GM21619 (cell line): Measurements from ENCODE around the gene ENTPD1.
"Not testable (repeated sequence)": the region's sequence is repeated elsewhere in the genome, so short reads cannot be mapped to it uniquely, and the experiment has no call there.

ENCODE experiments used
- ATAC-seq: cut with Tn5 transposase; IDR thresholded peaks from one replicate; pipeline ENCODE4 v1.9.1; 2021; ENCODE audit not compliant: unreplicated experiment

The ENTPD1 gene

GRCh38 chr10:95793401-95794045 lies 37.6 kb downstream of the ENTPD1 start:
- ATAC-seq: no peak

- ATAC-seq: no peak
Measured at GRCh38 chr10:95794195-95794594, 38.2 kb downstream of the ENTPD1 start.

GRCh38 chr10:95795602-95796001 lies 39.6 kb downstream of the ENTPD1 start:
- ATAC-seq: no peak

GRCh38 chr10:95796504-95796903 lies 40.5 kb downstream of the ENTPD1 start:
- ATAC-seq: no peak

GRCh38 chr10:95798096-95798855 lies 42.3 kb downstream of the ENTPD1 start:
- no peak for ATAC-seq

DNA sequence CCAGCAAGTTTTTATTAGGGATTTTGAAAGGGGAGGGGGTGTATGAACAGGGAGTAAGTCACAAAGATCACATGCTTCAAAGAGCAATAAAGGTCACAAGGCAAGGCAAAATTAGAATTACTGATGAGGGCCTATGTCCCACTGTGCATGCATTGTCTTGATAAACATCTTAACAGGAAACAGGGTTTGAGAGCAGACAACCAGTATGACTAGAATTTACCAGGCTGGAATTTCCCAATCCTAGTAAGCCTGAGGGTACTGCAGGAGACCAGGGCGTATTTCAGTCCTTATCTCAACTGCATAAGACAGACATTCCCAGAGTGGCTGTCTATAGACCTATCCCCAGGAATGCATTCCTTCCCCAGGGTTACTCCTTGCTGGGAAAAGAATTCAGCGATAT lies 44.3 kb downstream of the ENTPD1 start:
- ATAC-seq: not testable (repeated sequence)

DNA sequence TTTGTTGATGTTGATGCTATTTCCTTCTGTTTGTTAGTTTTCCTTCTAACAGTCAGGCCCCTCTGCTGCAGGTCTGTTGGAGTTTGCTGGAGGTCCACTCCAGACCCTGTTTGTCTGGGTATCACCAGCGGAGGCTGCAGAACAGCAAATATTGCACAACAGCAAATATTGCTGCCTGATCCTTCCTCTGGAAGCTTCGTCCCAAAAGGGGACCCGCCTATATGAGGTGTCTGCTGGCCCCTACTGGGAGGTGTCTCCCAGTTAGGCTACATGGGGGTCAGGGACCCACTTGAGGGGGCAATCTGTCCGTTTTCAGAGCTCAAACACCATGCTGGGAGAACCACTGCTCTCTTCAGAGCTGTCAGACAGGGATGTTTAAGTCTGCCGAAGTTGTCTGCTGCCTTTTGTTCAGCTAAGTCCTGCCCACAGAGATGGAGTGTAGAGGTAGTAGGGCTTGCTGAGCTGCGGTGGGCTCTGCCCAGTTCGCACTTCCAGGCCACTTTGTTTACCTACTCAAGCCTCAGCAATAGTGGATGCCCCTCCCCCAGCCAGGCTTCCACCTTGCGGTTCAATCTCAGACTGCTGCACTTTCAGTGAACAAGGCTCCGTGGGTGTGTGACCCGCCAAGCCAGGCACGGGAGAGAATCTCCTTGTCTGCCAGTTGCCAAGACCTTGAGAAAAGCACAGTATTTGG lies 50.9 kb downstream of the ENTPD1 start:
- ATAC-seq: not testable (repeated sequence)

DNA sequence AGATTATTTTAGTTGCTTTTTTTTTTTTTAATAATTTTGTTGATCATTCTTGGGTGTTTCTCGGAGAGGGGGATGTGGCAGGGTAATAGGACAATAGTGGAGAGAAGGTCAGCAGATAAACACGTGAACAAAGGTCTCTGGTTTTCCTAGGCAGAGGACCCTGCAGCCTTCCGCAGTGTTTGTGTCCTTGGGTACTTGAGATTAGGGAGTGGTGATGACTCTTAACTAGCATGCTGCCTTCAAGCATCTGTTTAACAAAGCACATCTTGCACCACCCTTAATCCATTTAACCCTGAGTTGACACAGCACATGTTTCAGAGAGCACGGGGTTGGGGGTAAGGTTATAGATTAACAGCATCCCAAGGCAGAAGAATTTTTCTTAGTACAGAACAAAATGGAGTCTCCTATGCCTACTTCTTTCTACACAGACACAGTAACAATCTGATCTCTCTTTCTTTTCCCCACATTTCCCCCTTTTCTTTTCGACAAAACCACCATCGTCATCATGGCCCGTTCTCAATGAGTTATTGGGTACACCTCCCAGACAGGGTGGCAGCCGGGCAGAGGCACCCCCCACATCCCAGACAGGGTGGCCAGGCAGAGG lies 52.8 kb downstream of the ENTPD1 start:
- ATAC-seq: not testable (repeated sequence)

DNA sequence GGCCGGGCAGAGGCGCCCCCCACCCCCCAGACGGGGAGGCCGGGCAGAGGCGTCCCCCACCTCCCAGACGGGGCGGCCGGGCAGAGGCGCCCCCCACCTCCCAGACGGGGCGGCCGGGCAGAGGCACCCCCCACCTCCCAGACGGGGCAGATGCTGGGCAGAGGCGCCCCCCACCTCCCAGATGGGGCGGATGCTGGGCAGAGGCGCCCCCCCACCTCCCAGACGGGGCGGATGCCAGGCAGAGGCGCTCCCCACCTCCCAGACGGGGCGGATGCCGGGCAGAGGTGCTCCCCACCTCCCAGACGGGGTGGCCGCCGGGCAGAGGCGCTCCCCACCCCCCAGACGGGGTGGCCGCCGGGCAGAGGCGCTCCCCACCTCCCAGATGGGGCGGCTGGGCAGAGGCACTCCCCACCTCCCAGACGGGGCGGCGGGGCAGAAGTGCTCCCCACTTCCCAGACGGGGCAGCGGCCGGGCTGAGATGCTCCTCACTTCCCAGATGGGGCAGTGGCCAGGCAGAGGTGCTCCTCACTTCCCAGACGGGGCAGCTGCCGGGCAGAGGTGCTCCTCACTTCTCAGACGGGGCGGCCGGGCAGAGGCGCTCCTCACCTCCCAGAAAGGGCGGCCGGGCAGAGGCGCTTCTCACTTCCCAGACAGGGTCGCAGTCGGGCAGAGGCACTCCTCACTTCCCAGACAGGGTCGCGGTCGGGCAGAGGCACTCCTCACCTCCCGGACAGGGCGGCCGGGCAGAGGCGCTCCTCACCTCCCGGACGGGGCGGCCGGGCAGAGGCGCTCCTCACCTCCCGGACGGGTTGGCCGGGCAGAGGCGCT lies 53.6 kb downstream of the ENTPD1 start:
- ATAC-seq: no peak

DNA sequence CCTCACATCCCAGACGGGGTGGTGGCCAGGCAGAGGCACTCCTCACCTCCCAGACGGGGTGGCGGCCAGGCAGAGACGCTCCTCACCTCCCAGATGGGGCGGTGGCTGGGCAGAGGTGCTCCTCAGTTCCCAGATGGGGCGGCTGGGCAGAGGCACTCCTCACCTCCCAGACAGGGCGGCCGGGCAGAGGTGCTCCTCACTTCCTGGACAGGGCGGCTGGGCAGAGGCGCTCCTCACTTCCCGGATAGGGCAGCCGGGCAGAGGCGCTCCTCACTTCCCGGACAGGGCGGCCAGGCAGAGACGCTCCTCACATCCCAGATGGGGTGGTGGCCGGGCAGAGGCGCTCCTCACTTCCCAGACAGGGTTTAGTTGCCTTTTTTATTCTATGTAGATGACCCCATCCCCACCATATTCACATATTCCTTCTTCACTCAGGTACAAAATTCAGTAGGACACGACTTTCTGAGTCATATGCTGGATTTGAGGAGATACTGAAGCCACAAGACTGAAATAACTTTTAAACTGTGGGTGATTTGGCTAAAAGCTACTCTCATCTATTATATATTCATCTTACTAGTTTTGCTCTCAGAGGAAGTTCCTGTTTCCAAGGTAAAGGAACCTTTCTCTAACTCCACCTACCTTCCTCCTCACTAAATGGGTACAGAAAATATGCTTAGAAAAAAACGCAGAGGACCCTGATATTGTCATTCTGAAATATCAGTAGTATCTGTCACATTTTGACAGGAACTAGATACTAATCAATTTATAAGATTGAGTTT lies 54.4 kb downstream of the ENTPD1 start:
- ATAC-seq: no peak

DNA sequence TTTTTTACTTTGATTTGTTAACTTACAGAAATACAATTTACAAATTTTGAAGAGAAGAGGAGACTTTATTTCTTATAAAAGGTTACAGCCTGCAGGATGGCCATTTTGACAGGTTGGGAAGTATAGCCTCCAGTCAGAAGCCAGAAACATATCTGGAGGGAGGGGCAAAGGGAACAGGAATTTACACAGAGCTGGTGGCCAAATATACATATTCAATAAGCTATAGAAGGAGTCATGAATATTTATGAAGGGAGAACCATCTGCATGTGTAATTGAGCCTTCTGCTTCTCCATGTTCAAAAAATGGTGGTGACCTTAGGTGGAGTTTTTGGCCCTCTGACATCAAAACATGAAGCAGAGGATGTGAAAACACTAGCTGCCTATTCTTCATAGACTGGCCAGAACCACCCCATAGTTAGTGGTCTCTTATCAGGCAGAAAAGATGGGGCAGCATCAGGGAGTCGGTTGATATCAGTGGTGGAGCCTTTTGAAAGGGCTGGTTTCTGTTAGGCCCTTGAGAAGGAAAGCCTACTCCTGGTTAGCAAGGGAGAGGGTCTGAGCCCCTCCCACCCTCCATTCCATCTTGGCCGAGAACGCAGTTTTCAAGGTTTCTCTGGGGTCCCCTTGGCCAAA lies 57.2 kb downstream of the ENTPD1 start:
- no peak for ATAC-seq

DNA sequence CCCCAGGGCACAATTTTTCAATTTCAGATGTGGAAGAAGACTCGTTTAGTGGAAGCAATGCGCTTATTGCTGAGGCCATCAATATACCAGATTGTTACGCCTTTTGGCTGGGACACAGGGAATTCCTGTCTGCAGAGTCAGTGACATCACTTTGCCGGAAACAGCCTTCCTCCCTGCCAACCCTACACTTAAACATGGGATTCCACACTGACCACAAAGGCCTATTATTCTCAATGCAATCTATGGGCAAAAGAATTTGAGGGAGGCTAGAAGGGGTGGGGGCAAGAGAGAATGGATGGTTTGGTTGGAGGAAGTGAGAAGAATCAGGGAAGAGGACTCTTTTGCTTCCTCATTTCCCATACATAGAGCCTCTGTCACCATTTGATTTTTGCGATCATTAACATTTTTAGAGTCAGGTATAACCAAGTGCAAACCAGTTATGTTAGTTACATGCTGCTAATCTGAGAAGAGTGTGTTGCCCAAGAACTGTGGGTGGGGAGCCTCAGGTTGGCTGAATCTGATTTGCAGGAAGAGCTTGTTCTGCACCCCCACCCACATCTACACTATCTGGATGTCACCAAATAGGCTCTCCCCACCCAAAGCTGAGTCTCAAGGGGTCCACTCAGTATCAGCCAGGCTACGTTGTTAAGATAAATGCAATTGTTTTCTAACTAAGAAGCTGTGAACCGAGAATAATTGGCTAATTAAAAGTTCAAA lies 58.2 kb downstream of the ENTPD1 start:
- no peak for ATAC-seq

GRCh38 chr10:95815133-95815532 lies 59.2 kb downstream of the ENTPD1 start:
- no peak for ATAC-seq

DNA sequence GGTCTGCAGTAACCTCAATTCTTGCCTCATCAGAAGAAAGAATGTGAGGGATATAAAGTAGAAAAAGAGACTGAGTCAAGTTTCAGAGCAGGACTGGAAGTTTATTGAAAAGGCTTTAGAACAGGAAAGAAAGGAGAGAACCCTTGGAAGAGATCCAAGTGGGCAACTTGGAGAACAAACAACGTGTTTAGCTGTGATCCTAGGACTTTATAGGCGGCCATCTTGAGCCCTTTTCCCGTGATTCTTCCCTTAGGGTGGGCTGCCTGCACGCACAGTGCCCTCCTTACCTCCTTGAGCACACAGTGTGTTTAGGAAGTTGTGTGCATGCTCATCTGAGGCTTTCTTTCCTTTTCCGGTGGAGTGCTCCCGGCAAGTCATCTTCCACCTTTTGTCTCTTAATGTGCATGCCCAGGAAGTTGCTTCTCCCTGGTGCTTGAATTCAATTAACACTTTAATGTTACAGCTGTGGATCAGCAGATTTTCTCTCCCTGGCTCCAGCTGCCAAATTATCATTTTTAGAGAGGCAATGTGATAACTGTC lies 59.8 kb downstream of the ENTPD1 start:
- ATAC-seq: no peak

DNA sequence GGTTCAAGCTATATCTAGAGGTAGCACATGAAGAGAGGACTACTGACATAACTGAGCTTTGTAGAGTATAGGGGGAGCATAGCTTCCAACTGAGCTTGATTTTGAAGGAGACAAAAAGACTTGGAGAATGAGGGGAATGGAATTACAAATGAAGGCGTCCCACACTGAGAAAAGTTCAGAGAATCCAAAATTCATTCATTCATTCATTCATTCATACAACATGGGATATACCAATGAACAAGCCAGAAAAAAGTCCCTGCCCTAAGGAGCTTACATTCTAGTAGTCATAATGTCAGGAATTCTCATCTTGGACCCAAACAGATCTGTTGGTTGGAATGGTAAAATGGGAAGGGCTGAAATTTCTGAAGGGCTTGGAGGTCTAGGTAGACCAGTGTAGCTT lies 62.0 kb downstream of the ENTPD1 start:
- no peak for ATAC-seq

GRCh38 chr10:95818668-95819067 lies 62.7 kb downstream of the ENTPD1 start:
- no peak for ATAC-seq

- ATAC-seq: no peak
Measured at GRCh38 chr10:95819620-95820329, 63.8 kb downstream of the ENTPD1 start.

DNA sequence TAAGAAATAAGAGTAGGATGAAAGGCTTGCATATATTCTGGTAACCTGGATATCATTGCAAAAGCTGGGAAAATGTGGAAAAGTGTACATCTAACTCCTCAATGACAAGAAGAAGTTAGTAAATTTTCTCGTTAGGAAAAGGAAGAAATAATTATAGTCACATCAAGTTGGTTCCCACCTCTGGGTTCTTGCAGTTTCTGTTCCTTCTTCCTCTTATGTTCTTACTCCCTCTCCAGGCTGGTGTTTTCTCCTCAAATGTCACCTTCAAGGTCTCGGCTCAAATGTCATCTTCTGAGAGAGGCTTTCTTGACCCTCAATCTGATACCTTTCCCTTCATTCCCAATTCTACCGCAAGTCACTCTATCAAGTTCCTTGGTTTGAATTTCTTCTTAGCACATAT lies 64.4 kb downstream of the ENTPD1 start:
- ATAC-seq: peak; percentile 45
